ENCODE measurements around the gene STYXL2.

The STYXL2 gene

GRCh38 chr1:167116174-167116573 lies 22.3 kb downstream of the STYXL2 start:
- Histone ChIP-seq H3K27me3 (replicated peaks; ENCODE audit: control insufficient read depth, insufficient read depth, low read length) (no peaks in the 10 kb centered on the region; the same call in 1 of the 2 replicates), H3K4me3 (replicated peaks; ENCODE audit: low read depth, low read length) (no peak overlapping the region), H3K36me3 (ENCODE audit: control insufficient read depth, insufficient read depth, low read length) (no peaks in the 10 kb centered on the region)
- DNase-seq (ENCODE audit: extremely low read depth, insufficient read length) = no peak
- TF ChIP-seq, protein P1, sequence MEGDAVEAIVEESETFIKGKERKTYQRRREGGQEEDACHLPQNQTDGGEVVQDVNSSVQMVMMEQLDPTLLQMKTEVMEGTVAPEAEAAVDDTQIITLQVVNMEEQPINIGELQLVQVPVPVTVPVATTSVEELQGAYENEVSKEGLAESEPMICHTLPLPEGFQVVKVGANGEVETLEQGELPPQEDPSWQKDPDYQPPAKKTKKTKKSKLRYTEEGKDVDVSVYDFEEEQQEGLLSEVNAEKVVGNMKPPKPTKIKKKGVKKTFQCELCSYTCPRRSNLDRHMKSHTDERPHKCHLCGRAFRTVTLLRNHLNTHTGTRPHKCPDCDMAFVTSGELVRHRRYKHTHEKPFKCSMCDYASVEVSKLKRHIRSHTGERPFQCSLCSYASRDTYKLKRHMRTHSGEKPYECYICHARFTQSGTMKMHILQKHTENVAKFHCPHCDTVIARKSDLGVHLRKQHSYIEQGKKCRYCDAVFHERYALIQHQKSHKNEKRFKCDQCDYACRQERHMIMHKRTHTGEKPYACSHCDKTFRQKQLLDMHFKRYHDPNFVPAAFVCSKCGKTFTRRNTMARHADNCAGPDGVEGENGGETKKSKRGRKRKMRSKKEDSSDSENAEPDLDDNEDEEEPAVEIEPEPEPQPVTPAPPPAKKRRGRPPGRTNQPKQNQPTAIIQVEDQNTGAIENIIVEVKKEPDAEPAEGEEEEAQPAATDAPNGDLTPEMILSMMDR (IDR thresholded peaks at IDR 0.05; ENCODE audit: insufficient read depth, low read length, poor library complexity, severe bottlenecking) = no peak

DNA sequence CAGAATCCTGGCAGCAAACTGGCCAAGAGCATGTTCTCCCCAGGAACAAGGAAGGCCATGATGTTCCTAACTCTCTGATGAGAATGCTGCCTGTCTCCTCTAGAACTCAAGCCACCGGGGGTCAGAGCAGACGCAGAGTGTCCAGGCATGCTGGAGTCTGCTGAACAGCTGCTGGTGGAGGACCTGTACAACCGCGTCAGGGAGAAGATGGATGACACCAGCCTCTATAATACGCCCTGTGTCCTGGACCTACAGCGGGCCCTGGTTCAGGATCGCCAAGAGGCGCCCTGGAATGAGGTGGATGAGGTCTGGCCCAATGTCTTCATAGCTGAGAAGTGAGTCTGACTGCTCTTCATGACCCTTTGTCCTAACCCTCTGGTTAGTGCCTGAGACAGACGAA lies 23.4 kb downstream of the STYXL2 start:
- no peak overlapping the region for H3K4me3 ChIP-seq (replicated peaks; ENCODE audit: low read depth, low read length)
- TF ChIP-seq, protein P1 (IDR thresholded peaks at IDR 0.05; ENCODE audit: insufficient read depth, low read length, poor library complexity, severe bottlenecking) = no peak
- no peaks in the 10 kb centered on the region for H3K36me3 ChIP-seq (ENCODE audit: control insufficient read depth, insufficient read depth, low read length)
- H3K27me3 ChIP-seq (replicated peaks; ENCODE audit: control insufficient read depth, insufficient read depth, low read length) = no peaks in the 10 kb centered on the region; the same call in 1 of the 2 replicates
- no peak for DNase-seq (ENCODE audit: extremely low read depth, insufficient read length)

DNA sequence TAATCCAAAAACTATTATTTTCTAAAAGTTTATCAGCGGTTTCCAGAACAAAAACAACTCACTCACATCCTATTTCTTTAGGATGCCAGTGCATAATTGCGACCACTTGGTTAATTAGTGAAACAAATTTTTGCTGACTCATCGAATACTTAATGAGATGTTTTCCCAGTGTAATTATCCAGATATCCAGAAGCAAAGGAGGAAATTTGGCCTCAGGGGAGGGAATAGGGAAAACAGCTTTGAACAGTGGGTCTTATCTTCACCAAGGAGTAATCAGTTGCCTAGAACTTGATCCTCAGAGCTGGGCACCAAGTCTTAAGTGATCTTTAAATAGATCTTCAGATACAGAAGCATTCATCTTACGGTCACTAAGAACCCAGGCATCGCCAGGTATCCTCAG lies 24.3 kb downstream of the STYXL2 start:
- no peak for DNase-seq (ENCODE audit: extremely low read depth, insufficient read length)
- TF ChIP-seq, protein P1 (IDR thresholded peaks at IDR 0.05; ENCODE audit: insufficient read depth, low read length, poor library complexity, severe bottlenecking) = no peak
- Histone ChIP-seq H3K4me3 (replicated peaks; ENCODE audit: low read depth, low read length) (no peak overlapping the region), H3K27me3 (replicated peaks; ENCODE audit: control insufficient read depth, insufficient read depth, low read length) (no peaks in the 10 kb centered on the region; the same call in 1 of the 2 replicates), H3K36me3 (ENCODE audit: control insufficient read depth, insufficient read depth, low read length) (no peaks in the 10 kb centered on the region)

- no peaks in the 10 kb centered on the region; the same call in 1 of the 2 replicates for H3K27me3 ChIP-seq (replicated peaks; ENCODE audit: control insufficient read depth, insufficient read depth, low read length)
- no peak for DNase-seq (ENCODE audit: extremely low read depth, insufficient read length)
- H3K4me3 ChIP-seq (replicated peaks; ENCODE audit: low read depth, low read length) = no peak overlapping the region
- H3K36me3 ChIP-seq (ENCODE audit: control insufficient read depth, insufficient read depth, low read length) = no peaks in the 10 kb centered on the region
- TF ChIP-seq, protein P1 (IDR thresholded peaks at IDR 0.05; ENCODE audit: insufficient read depth, low read length, poor library complexity, severe bottlenecking) = no peak
These were observed 25.8 kb downstream of the STYXL2 start for GRCh38 chr1:167119696-167120095.

DNA sequence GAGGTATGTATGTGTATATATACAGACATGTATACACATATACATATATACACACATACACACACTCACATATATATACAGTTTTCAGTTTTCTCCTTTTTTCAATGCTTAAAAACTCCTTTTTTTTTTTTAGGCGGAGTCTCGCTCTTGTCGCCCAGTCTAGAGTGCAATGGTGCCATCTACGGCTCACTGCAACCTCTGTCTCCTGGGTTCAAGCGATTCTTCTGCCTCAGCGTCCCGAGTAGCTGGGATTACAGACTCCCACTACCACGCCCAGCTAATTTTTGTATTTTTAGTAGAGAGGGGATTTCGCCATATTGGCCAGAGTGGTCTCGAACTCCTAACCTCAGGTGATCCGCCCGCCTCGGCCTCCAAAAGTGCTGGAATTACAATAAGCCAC lies 27.0 kb downstream of the STYXL2 start:
- DNase-seq (ENCODE audit: extremely low read depth, insufficient read length) = no peak
- H3K4me3 ChIP-seq (replicated peaks; ENCODE audit: low read depth, low read length) = no peak overlapping the region
- TF ChIP-seq, protein P1 (IDR thresholded peaks at IDR 0.05; ENCODE audit: insufficient read depth, low read length, poor library complexity, severe bottlenecking) = no peak
- no peaks in the 10 kb centered on the region; the same call in 1 of the 2 replicates for H3K27me3 ChIP-seq (replicated peaks; ENCODE audit: control insufficient read depth, insufficient read depth, low read length)
- no peaks in the 10 kb centered on the region for H3K36me3 ChIP-seq (ENCODE audit: control insufficient read depth, insufficient read depth, low read length)
